ENCODE data around the gene PUS1.

PUS1 gene

DNA sequence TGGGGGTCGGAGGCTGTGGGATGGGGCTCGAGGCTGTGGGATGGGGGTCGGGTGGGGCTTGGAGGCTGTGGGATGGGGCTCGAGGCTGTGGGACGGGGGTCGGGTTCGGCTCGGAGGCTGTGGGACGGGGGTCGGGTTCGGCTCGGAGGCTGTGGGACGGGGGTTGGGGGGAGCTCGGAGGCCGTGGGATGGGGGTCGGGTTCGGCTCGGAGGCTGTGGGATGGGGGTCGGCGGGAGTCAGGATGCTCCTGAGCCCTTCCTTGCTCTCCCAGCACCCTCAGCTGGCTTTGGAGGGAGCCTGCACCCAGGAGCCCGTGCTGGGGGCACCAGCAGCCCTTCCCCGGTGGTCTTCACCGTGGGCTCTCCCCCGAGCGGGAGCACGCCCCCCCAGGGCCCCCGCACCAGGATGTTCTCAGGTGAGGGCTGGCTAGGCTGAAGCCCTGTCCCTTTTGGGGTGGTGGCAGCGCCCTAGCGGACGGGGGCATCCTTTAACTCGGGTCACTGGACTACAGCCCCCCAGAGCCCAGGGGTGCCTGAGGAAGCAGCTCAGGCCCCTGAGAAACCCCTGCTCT is 11.9 kb upstream of the PUS1 start:
- DNase-seq, result no peak

DNA sequence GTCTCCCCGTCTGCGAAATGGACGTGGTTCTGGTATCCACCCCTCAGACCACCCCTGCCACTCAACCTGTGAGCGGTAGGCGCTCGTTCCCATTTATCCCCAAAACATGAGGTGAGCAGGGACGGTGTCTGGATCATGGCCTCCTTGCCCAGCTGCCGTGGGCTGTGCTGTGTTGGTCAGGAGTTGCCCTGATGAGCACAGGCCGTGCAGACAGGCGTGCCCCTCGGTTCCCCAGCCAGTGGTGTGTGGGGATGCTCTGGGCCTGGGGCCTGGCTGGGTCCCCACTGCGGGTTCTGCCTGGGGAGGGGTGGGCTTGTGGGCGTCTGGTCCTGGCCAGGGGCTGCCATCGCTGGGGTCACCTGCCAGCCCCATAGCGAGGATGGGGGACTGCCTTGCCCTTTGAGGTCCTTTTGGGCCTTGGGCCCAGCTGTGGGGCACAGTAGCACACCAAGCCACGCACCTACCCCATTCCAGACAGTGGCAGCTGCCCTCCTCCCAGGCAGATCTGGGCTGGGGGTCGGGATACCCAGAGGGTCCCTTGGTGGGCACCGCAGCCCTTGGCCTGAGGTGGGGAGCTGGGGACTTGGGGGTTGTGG is 11.3 kb upstream of the PUS1 start:
- no peak for DNase-seq

DNA sequence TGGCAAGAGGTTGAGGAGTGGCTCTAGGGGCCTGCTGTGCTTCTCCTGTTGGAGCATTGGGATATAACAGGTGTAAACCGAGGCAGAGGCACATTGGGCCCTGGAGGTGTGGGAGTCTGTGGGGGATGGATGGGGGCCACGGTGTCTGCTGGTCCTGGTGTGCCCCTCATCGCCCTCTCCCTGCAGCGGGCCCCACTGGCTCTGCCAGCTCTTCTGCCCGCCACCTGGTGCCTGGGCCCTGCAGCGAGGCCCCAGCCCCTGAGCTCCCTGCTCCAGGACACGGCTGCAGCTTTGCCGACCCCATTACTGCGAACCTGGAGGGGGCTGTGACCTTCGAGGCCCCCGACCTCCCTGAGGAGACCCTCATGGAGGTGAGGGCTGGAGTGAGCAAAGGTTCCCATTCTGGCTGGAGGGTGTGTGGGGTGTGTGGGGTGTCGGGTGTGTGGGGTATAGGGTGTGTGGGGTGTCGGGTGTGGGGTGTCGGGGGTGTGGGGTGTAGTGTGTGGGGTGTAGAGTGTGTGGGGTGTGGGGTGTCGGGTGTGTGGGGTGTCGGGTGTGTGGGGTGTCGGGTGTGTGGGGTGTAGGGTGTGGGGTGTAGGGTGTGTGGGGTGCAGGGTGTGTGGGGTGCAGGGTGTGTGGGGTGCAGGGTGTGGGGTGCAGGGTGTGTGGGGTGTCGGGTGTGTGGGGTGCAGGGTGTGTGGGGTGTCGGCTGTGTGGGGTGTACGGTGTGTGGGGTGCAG is 10.6 kb upstream of the PUS1 start:
- DNase-seq, result no peak

DNA sequence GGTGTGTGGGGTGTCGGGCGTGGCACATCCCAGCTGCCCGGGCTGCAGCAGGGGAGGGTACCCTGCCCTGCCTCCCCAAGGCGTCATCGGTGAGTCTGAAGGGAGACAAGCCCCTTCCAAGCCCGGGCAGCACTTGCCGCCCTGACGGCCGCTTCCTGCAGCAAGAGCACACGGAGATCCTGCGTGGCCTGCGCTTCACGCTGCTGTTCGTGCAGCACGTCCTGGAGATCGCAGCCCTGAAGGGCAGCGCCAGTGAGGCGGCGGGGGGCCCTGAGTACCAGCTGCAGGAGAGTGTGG is 10.1 kb upstream of the PUS1 start:
- DNase-seq, result no peak

DNA sequence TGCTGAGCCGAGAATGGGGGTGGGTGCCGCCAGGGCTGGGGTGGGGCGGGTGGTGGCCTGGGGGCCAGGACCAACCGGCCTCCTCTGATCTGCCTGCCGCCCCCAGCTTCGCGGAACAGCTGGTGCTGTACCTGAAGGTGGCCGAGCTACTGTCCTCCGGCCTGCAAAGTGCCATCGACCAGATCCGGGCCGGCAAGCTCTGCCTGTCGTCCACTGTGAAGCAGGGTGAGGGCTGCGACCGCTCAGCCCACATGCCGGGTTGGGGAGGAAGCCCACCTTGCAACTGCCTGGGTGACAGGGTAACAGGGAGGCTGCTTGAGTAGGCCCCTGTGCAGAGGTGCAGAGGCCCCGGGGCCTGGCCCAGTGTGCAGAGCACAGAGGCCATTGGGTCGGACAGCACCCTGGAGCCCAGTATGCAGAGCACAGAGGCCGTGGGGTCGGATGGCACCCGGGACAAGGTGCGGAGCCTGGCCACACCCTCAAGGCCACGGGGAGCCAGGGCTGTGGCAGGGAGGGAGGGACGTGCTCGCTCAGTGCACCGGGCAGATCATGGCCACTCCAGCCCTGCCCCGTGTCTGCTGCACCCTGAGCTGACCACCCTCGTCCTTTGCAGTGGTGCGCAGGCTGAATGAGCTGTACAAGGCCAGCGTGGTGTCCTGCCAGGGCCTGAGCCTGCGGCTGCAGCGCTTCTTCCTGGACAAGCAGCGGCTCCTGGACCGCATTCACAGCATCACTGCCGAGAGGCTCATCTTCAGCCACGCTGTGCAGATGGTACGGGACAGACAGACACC is 9.5 kb upstream of the PUS1 start:
- DNase-seq, result no peak

DNA sequence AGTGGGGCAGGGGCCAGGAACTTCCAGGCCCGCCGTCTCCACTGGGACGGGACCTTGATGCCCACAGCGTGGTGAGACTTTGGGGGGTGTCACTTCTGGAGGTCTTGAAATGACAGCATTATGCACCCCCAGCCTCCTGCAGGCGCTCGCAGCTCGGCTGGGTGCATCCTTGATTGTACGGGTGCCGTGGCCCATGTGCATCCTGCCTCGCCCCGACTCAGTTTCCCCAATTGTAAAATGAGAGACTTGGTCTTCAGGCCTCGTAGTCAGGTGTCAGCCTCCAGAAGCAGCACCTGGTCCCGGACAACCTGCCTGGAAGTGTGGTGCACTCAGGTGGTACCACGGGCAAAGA is 8.9 kb upstream of the PUS1 start:
- no peak for DNase-seq

DNA sequence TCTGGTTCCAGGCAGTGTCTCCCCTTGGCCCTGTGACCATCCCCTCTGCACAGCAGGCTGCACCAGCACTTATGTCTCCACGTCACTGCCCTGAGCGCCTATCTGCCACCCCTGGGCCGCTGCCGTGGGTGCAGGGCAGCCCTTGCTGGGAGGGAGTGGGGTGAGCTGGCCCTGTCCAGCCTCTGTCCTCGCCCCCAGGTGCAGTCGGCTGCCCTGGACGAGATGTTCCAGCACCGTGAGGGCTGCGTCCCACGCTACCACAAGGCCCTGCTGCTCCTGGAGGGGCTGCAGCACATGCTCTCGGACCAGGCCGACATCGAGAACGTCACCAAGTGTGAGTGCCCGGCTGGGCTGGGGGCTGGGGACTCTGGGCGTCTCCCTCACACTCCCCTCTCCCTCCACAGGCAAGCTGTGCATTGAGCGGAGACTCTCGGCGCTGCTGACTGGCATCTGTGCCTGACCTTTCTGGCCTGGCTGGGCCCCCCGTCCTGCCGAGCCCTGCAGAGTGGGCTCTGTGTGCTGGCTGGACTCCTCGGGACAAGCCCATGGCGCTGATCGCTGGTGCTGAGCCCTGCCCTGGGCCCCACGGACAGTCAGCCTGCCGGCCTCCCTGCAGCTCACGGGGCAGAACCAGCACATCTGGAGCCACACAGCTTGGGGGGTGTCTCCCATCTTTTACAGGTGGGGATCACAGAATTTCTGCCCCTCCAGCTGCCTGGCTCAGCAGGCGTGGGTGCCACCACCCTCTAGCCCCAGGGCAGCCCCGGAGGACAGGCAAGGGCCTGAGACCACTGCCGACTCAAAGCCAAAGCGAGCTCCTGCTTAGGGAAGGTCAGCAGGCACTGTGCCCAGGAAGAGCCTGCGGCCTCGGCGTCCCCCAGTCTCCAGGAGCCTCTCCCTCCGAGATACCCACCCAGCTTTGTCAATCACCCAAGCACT is 7.9 kb upstream of the PUS1 start:
- no peak for DNase-seq

DNA sequence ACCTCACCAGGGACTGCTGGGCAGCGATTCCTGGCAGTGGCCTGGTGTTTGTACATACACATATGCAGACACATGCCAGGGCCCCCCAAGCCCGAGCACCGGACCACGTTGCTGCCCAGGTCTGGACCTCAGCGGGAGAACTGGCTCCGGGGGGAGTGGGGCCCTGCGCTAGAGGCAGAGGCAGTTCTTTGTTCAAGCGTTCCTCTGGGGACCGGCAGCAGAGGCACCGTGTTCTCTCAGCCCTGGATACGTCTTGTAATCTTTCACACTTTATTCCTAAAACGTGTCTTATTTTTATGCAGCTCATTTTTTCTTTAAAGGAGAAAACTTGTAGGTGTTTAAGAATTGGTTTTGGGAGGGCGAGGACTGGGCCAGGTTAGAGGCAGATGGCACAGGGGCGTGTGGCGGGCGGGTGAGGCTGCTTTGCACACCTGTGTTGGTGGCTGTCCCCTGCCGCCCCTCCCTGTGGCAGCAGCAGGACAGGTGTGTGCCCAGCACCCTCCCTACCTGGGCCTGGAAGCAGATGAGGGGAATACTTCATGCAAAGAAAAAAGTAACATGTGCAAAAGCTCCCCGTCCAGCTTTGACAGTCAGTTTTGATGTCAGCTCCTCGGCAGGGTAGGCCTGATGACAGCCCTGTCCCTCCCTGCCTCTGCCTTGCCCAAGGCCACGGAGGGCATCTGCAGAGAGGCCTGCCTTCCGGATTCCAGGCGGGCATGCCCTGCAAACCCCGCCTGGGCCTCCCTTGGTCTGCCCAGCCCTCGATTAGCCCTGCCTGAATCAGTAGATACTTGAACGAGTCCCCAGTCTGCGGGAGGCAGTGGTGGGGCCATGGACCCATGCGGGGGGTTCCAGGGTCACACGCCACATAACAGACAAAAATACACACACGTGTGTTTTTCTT is 7.0 kb upstream of the PUS1 start:
- no peak for DNase-seq

DNA sequence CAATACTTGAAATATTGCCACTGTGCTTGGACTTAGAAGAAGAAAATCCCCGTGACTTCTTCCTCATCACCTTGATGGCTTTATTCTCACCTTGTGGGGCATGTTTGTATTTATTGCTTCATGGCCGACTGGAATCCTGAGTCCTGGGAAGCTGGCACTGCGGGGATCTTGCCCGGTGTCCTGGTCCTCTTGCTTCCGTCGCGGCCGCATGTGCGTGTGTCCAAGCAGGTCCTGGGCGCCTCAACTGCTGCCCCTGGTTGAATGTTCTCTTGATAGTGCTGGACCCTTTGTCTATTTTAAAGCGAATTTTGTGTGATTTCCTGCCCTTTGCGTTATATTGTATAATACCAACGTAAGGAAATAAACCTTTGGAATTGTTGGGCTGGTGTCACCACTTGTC is 6.3 kb upstream of the PUS1 start:
- DNase-seq, result no peak

DNA sequence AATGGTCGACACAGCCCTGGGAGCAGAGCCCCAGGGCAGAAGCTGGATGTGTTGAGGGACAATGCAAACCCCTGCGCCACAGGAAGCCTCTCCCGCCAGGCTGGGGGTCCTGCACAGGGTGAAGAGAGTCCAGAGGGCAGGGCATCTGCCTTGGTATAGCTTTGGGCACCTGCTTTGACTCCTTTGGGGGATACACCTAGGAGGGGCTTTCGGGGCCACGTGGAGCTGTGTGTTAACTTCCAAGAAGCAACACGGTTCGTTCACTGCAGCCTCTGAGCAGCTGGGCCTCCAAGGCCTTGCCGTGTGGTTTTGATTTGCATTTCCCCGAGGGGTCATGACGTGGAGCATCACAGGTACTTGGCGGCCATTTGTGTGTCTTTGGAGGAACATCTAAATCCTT is 5.8 kb upstream of the PUS1 start:
- no peak for DNase-seq

DNA sequence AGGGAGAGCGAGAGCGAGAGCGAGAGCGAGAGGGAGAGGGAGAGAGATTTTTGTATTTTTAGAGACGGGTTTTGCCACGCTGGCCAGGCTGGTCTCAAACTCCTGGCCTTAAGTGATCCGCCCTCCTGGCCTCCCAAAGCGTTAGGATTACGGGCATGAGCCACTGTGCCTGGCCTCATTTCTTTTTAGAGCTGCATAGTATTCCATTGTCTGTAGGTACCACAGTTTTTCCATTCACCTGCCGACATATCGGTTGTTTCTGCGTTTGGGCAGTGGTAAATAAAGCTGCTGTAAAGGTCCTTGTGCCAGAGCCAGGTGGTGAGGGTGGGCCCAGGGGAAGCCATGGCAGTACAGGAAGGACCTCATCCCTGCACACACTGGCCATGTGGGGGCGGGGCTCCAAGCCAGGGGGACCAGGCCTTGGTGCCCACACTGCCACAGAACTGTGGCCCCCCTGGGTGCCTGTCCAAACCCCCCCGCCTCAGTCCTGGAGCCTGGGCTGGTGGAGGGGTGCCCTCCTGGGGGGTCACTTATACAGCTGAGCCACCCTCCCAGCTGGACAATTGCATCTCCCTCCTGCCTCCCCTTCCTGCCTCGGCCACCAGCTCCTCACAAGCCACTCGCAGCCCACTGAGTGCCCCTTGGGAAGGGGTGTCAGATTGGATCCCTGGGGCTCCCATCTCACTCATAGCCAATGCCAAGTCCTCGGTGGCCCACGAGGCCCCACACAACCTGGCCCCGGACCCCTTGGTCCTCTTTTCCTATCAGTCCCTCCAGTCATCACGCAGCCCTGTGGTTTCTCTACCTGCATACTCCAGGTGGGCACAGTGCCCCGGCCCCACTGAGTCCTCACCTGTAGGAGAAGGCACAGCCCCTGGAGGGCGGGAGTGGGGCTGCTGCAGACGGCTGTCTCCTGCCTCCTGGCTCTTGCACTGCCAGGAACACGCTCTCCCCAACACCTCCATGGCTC is 1.7 kb upstream of the PUS1 start:
- no peak for DNase-seq

DNA sequence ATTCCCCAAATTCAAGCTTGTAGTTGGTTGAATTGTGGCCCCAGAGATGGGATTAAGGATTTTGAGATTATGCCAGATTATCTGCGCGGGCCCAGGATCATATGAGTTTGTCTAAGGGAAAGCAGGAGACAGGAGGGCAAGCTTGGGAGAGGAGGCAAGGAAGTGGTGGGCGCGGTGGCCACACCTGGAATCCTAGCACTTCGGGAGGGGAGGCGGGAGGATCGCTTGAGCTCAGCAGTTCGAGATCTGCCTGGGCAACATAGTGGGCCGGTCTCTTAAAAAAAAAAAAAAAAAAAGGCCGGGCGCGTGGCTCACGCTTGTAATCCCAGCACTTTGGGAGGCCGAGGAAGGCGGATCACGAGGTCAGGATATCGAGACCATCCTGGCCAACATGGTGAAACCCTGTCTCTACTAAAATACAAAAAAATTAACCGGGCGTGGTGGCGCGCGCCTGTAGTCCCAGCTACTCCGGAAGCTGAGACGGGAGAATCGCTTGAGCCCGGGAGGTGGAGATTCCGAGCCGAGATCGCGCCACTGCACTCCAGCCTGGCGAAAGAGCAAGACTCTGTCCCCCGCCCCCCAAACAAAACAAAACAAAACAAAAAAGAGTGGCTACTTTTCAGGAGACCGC is 881 bp upstream of the PUS1 start:
- no peak for DNase-seq

DNA sequence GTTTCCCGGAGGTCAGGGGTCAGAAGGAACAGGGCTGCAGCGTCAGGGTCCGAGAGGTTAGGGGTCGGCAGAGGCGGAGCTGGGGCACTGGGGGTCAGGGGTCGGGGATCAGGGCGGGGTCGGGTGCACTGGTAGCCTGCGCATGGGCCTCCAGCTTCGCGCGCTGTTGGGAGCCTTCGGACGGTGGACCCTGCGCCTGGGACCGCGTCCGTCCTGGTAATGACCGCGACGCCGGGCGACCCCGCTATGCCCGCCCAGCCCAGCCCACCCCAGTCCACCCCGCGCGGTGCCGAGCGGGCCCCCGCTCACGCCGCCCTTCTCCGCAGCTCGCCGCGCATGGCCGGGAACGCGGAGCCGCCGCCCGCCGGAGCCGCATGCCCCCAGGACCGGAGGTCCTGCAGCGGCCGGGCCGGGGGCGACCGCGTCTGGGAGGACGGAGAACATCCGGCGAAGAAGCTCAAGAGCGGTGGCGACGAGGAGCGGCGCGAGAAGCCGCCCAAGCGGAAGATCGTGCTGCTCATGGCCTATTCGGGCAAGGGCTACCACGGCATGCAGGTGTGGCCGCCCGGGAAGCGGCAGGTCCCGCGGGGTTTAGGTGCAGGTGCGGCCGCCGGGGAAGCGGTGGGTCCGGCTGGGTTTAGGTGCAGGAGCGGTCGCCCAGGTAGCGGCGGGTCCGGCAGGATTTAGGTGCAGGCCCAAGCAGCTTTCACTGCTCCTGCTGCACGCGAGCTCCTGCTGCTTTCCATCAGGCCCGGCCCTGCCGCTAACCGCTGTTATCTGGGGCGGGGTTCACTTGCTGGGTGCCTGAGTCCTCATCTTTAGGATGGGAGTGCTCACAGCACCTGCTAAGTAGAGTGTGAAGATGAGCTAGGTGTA is 743 bp downstream of the PUS1 start:
- no peak for DNase-seq

DNA sequence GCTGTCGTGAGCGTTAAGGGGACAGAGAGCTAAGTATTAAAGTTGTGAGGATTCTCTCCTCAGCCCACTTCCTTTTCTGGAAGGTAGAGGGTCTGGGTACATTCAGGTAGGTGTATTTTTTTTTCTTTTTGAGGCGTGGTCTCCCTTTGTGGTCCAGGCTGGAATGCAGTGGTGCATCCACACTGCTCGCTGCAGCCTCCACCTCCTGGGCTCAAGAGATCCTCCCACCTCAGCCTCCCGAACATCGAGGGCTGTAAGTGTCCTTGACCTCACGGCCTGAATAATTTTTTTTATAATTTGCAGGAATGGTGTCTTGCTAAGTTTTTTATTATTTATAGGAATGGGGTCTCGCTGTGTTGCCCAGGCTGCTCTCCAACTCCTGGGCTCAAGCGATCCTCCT is 1.4 kb downstream of the PUS1 start:
- no peak for DNase-seq

DNA sequence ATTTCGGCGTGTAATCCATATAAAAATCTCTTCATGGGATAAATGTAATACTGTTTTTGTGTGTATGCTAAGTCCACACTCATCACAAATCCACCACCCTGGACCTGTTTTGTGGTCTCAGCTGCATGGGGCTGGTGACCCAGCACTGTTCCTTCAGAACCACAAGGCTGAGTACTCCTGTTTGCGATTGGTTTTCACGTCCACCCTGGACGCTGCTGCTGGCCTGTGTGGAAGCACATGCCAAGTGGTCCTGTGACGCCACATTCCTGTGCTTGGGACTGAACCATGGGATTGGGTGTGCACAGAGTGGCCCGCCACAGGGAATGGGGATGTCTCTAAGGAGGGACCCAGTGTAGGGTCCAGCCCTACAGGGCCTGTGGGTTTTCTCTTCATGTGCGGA is 4.3 kb downstream of the PUS1 start:
- no peak for DNase-seq

DNA sequence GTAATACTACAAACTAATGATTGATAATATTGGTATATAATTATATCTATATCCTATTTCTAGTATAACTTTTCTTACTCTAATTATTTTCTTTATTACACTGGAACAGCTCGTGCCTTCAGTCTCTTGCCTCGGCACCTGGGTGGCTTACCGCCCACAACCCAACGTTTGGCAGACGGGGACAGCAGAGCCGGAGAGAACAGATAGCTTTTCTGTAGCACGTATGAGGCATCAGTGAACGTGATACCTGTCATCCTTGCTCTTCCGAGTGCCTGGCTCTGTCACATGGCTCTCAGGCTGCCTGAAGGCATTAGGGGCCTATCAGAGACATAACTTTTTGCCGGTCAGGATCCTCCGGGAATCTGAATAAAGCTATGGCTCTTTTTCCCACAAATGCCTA is 5.5 kb downstream of the PUS1 start:
- no peak for DNase-seq

DNA sequence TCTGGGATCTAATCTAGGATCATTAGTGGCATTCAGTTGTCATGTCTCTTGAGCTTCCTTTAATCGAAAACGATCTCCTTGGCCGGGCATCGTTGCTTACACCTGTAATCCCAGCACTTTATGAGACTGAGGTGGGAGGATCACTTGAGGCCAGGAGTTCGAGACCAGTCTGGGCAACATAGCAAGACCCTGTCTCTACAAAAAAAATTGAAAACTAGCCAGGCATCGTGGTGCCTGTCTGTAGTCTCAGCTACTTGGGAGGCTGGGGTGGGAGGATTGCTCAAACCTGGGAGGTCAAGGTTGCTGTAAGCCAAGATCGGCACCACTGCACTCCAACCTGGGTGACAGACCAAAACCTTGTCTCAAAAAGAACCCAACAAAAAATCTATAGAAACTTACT is 9.0 kb downstream of the PUS1 start:
- DNase-seq, result no peak

DNA sequence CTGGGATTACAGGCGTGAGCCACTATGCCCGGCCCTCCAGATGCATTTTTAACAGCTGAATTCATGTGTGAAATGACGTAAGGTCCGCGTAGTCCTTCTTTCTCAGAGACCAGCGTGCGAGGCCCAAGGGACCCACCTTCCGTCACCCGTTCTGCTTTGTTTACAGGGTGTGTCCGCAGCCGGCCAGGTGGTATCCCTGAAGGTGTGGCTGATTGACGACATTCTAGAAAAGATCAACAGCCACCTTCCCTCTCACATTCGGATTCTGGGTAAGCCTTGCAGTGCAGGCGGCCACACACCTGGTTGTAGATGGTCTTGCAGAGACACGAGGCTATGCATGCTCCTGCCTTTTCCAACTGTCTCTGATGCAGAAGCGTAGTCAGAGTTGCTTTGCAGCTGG is 9.9 kb downstream of the PUS1 start:
- no peak for DNase-seq

DNA sequence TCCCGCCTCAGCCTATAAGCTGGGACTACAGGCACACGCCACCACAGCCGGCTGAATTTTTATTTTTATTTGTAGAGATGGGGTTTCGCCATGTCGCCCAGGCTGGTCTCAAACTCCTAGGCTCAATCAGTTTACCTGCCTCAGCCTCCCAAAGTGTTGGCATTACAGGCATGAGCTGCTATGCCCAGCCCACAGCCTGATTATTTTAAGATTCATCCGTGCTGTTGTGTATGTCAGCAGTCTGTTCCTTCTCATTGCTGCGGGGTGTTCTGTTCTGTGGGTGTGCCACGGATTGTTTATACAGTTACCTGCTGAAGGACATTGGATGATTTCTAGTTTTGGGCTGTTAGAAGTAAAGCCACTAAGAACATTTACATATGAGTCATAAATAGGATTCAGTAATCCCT is 11.1 kb downstream of the PUS1 start:
- DNase-seq, result no peak

Data from activated gamma-delta T cell treated with Interleukin-2 at 50 U/mL for 16 hours (primary cell).